ENCODE measurements around the gene PDE4A.

The PDE4A gene

GRCh38 chr19:10468133-10468532, 47.8 kb downstream of the PDE4A start:
- DNase-seq = no peak

GRCh38 chr19:10471909-10472308, 51.6 kb downstream of the PDE4A start:
- DNase-seq = peak; percentile 38

DNA sequence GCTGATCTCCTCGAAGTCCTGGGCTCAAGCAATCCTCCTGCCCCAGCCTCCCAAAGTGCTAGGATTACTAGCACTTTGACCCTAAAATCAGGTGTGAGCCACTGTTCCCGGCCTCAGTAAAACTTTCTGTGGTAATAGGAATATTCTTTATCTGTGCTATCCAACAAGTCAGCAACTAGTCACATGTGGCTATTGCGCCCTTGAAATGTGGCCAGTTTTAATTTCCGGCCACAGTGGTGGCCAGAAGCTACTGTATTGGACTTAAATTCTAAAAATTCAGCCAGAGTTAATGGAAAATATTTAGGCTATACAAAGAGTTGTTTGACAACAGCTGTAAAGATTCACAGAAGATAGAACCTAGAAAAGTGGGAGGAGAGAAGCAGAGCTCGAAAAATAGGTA, 52.9 kb downstream of the PDE4A start:
- DNase-seq = no peak

- no peak for DNase-seq
These were observed 54.7 kb downstream of the PDE4A start for GRCh38 chr19:10474962-10475451.

- DNase-seq = no peak
These were observed 58.1 kb downstream of the PDE4A start for GRCh38 chr19:10478476-10478875.

- DNase-seq = peak; percentile 86
These were observed 58.6 kb downstream of the PDE4A start for GRCh38 chr19:10478903-10479384.

GRCh38 chr19:10486551-10486950, 66.2 kb downstream of the PDE4A start:
- DNase-seq = no peak

GRCh38 chr19:10491472-10492047, 71.2 kb downstream of the PDE4A start:
- no peak for DNase-seq

DNA sequence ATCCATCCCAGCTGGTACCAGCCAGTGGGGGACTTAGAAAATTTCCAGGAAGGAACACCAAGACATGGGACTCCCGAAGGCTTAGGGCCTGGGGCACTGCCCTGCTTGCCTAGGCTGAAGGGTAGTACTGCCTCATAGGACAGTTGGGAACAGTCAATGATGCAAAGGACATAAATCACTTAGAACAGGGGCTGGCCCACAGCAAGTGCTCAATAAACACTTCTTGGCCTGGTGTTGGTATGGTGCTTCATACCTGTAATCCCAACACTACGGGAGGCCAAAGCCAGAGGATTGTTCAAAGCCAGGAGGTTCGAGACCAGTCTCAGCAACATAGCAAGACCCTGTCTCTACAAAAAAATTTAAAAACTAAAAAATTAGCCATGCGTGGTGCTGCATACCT, 77.0 kb downstream of the PDE4A start:
- DNase-seq = no peak

DNA sequence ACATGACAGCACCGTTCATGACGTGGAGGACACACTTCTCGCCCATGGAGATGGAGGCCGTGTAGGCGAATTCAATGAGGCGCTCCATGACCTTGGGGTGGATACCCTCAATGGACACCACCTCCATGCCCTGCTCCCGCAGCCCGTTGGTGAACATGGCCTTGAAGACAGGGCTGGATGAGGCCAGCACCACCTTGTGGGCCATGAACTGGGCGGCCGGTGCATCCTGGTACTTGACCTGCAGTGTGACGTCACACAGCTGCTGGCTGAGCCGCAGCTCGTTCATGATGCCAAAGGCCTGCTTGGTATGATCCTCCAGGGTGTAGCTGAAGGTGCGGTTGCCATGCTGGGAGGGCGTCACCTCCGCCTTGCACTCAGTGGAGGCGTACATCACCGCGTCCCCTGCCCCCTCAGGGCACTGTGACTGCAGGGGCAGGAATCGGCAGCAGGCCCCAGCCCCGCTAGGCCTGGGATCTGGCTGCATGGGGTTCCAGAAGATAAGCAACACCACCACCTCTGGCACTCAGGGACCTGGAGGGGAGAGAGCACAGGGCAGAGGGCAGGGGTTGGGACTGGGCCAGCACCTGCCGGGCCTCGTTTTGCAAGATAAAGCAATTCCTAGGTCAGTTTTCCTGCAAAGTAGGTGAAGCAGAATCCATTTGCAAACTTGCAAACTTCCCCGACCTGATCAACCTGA, 79.4 kb downstream of the PDE4A start:
- no peak for DNase-seq

DNA sequence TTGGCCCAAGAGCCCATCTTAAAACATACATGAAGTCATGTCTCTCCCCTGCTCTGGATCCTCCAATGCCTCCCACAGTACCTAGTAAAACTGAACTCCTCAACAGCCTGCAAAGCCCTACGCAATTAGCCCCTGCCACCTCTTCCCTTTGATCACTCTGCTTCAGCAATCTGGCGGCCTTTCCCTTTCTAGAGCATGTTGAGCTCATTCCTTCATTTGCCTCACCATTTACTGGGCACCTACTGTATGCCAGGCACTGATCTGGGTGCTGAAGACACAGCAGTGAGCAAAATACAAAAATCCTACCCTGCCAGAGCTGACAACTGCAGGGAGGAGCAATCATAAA, 79.9 kb downstream of the PDE4A start:
- no peak for DNase-seq

DNA sequence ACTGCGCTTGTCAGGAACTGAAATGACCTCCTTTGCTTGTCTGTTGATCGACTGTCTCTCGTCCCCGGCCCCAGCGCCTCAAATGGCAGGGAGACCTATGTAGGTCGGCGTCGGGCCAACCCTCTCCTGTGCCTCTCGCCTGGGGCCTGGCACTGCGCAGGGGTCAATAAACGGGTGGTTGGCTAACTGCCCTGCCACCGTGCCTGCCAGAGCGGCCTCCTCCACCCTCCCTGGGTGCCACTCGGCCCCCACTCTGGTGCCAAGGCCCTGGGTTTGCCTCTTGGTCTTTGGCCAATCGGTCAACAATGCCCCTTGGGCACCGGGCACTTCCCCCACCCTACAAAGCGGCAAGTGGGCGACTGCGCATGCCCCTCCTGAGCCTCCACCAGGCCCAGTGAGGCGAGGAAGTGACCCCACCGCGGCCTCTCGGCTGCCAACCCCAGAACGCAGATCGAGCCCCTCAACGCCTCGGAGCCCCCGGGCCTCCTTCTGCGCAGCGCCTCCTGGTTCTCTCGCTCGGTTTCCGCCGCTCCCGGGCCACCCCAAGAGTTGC, 81.7 kb downstream of the PDE4A start:
- peak; percentile 69 for DNase-seq

GRCh38 chr19:10502524-10503001, 82.2 kb downstream of the PDE4A start:
- DNase-seq = peak; percentile 95

GRCh38 chr19:10503002-10503789, 82.9 kb downstream of the PDE4A start, which contains the start of gene KEAP1:
Gene KEAP1, minus strand, starts transcription at chr19:10503356. Its CDS starts 3,323 bp downstream, at chr19:10500033.
- no peak for DNase-seq

DNA sequence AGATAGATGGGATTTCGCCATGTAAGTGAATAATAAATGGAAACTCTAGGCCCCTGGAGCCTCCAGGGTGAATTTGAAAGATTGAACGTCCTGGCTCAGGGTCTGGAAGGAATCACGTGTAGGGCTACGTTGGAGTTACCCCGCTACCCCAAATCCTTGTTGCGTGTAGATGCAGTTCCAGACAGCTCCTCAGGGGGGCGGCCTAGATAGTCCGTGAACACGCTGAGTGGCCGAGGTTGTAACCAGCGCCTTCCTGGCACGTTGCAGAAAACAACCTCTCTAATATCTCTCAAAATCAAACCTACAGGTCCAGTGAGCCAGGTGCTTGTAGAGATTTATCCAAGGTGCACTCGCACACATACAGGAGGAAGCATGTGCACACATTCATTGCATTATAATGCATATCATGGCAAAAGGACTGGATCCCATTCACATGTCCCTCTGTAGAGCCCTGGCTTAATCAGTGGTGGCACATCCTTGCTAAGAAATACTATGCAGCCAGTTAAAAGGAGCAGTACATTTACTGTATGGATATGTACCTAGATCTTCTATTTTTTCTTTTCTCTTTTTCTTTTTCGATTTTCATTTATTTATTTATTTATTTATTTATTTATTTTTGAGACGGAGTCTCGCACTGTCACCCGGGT, 85.4 kb downstream of the PDE4A start:
- DNase-seq = peak; percentile 83

GRCh38 chr19:10508036-10508435, 87.7 kb downstream of the PDE4A start:
- DNase-seq = no peak

GRCh38 chr19:10508707-10509106, 88.4 kb downstream of the PDE4A start:
- DNase-seq = no peak

GRCh38 chr19:10510301-10510802, 90.0 kb downstream of the PDE4A start:
- DNase-seq = no peak

DNA sequence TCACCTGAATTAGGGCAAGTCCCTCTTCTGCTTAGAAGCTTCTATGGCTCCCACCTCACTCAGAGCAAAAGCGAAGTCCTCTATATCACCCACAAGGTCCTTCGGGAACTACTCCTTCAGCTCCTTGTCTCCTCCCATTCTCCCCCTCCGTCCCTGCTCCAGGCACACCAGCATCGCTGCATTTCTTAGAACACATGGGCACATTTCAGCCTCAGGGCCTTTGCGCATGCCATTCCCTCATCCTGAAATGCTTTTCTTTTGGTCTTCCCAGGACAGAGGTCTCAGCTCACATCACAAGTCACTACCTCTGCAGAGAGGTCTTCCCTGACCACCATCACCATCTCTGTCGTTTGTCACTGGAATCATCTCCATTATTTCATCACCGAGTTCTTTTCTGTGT, 92.9 kb downstream of the PDE4A start:
- DNase-seq = no peak

GRCh38 chr19:10514211-10515145, 94.1 kb downstream of the PDE4A start:
- DNase-seq = no peak

DNA sequence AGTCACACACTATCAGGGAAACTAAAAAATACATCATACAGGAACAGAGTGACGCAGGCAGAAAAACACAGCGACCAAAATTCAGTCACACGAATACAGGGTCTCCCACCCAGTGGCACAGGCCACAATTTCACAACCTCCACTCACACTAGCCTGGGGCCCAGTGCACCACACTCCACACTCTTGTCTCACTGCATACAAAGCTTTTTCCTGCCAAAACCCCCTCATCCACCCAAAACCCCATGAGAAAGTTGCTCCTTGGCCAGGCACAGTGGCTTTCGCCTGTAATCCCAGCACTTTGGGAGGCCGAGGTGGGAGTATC, 95.7 kb downstream of the PDE4A start:
- DNase-seq = no peak

All from suppressor macrophage treated with lipopolysaccharide for 4 hours (primary cell).